Upper lobe of right lung (tissue), 1 donor: Measurements from ENCODE around the gene TYW5. TPM values are rescaled to one million over a fixed set of nuclear protein-coding genes. Genes with fewer than 3 reads are reported as not detected.

Experiments used
- ATAC-seq: fragments of 200-7000 bp; cut with Tn5 transposase; one replicate; pipeline ENCODE4 v1.9.1; 2020; ENCODE audit warnings: mild to moderate bottlenecking, moderate library complexity
- DNase-seq: peaks from one replicate; pipeline ENCODE4 v3.0.0-alpha.2; 2020
- H3K27ac ChIP-seq: fragments of 200-600 bp; one replicate; pipeline ENCODE4 v1.8.0; 2022
- H3K27me3 ChIP-seq: fragments of 200-600 bp; one replicate; pipeline ENCODE4 v1.8.0; 2022; ENCODE audit warnings: mild to moderate bottlenecking
- H3K36me3 ChIP-seq: fragments of 200-600 bp; one replicate; pipeline ENCODE4 v1.8.0; 2022
- H3K4me1 ChIP-seq: fragments of 200-600 bp; one replicate; pipeline ENCODE4 v1.8.0; 2022
- H3K4me3 ChIP-seq: fragments of 200-600 bp; one replicate; pipeline ENCODE4 v1.8.0; 2022; ENCODE audit warnings: mild to moderate bottlenecking
- H3K9me3 ChIP-seq: fragments of 200-600 bp; one replicate; pipeline ENCODE4 v1.8.0; 2022
- intact Hi-C: fragments of 100-400 bp; cut with DNase I; formaldehyde crosslinking; loops from one replicate; pipeline ENCODE4 v1.11.0; 2022
- total RNA-seq: library from RNA; stranded (reverse); fragmentation: NEBNext Ultra II Directional; extraction: Animal tissue kit (Norgen Biotek cat#: 25700); gene quantifications from one replicate; pipeline ENCODE4 v1.2.1, GENCODE V29; 2021
- TF ChIP-seq, protein P1 (sequence below): fragments of 200-600 bp; IDR thresholded peaks from one replicate; pipeline ENCODE4 v1.8.0; 2022; ENCODE audit warnings: antibody characterized with exemption
- donor health status: DM: no; HTN: yes; CAD: no; lungs with severe emphysema.

TYW5 gene
- total RNA-seq, 1 donor from 2014 or later: 7.5 TPM

DNA sequence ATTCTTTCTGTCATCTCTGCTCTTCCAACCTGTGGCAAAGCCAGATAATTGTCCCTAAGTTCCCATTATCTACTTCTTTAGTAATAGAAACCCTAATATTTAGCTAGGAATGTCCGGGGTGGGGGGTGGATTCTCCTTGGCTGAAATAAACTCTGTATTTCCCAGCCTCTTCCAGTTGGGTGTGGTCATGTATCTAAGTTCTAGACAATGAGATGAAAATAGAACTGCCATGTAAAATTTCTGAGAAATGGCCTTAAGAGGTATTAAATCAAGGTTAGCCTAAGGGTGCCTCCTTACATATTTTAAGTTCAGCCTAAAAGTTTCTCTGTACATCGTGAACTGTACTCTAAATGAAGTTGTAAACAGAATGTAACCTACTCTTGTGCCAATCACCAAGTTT lies 39.6 kb upstream of the TYW5 start:
- no peaks in the 10 kb centered on the region for H3K9me3 ChIP-seq
- ATAC-seq (no peak), DNase-seq (no peak)
- no peaks in the 10 kb centered on the region for H3K4me1 ChIP-seq
- TF ChIP-seq, protein P1, sequence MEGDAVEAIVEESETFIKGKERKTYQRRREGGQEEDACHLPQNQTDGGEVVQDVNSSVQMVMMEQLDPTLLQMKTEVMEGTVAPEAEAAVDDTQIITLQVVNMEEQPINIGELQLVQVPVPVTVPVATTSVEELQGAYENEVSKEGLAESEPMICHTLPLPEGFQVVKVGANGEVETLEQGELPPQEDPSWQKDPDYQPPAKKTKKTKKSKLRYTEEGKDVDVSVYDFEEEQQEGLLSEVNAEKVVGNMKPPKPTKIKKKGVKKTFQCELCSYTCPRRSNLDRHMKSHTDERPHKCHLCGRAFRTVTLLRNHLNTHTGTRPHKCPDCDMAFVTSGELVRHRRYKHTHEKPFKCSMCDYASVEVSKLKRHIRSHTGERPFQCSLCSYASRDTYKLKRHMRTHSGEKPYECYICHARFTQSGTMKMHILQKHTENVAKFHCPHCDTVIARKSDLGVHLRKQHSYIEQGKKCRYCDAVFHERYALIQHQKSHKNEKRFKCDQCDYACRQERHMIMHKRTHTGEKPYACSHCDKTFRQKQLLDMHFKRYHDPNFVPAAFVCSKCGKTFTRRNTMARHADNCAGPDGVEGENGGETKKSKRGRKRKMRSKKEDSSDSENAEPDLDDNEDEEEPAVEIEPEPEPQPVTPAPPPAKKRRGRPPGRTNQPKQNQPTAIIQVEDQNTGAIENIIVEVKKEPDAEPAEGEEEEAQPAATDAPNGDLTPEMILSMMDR: no peak
- no peak overlapping the region for H3K27ac ChIP-seq
- H3K27me3 ChIP-seq: no peaks in the 10 kb centered on the region
- no peak overlapping the region for H3K4me3 ChIP-seq
- no peaks in the 10 kb centered on the region for H3K36me3 ChIP-seq
- intact Hi-C loops: no loop called here

DNA sequence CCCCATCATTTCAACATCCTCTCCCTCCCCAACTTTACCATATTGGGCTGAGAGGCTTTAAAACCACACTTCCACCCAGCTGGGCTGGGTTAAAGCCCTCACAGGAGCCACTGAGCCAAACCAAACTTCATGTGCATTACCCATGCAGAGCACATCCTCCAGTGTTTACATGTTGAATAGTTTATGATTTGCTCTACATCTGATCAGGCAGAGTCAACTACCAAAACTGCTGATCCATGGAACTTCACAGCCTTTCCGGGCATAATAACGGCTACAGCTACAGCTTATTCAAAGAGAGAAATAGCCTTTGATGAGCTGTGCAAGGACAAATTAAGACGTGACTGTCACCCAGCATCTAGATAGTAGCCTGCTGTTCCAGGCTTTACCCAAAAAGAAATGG lies 39.1 kb upstream of the TYW5 start:
- DNase-seq (no peak), ATAC-seq (no peak)
- no peaks in the 10 kb centered on the region for H3K4me1 ChIP-seq
- H3K4me3 ChIP-seq: no peak overlapping the region
- intact Hi-C loops: no loop called here
- no peaks in the 10 kb centered on the region for H3K36me3 ChIP-seq
- H3K27ac ChIP-seq: no peak overlapping the region
- no peaks in the 10 kb centered on the region for H3K9me3 ChIP-seq
- TF ChIP-seq, protein P1: no peak
- no peaks in the 10 kb centered on the region for H3K27me3 ChIP-seq

DNA sequence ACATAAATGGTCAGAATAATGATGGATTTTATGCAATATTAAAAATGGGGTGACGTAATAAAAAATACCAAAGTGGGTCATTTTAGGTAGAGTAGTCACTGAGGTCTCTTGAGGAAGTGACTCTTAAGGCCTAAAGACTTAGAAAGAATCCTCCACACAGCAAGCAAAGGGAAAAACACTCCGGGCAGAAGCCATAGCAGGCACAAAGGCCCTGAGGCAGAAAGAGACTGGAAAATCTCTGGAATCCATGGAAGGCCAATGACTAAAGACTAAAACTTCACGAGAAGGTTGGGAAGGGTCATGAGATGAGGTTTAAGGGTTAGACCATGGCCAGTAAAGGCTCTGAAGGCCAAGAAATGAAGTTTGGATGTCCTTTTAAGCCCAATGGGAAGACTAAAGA lies 37.0 kb upstream of the TYW5 start:
- no peaks in the 10 kb centered on the region for H3K9me3 ChIP-seq

DNA sequence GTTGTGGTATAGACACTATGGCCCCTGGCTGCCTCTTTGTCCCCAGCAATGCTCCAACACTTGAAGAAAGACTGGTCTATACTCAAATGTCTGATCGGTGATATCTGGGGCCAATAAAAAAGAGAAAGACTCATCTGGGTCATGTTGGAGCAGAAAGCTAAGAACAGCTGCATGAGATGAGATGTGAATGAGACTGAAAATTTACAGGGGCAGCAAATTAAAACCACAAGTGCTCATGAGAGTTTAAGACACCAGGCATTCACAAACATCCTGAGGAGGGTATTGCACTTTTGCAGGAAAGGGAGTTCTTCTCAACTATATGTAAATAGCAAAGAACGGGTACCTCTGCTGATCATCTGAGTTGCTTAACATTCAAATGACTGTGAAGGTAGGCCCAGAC lies 36.4 kb upstream of the TYW5 start:
- no peak overlapping the region for H3K27ac ChIP-seq
- H3K9me3 ChIP-seq: no peaks in the 10 kb centered on the region
- DNase-seq (no peak), ATAC-seq (no peak)
- intact Hi-C loops: no loop called here
- TF ChIP-seq, protein P1: no peak
- H3K4me1 ChIP-seq: no peaks in the 10 kb centered on the region
- no peaks in the 10 kb centered on the region for H3K36me3 ChIP-seq
- H3K27me3 ChIP-seq: no peaks in the 10 kb centered on the region
- H3K4me3 ChIP-seq: no peak overlapping the region

More for the DNA sequence above, 37.0 kb upstream of the TYW5 start:
- no peaks in the 10 kb centered on the region for H3K36me3 ChIP-seq
- no peak overlapping the region for H3K27ac ChIP-seq
- H3K4me3 ChIP-seq: no peak overlapping the region
- no peaks in the 10 kb centered on the region for H3K4me1 ChIP-seq
- intact Hi-C loops: no loop called here
- H3K27me3 ChIP-seq: no peaks in the 10 kb centered on the region
- DNase-seq (no peak), ATAC-seq (no peak)
- TF ChIP-seq, protein P1: no peak

DNA sequence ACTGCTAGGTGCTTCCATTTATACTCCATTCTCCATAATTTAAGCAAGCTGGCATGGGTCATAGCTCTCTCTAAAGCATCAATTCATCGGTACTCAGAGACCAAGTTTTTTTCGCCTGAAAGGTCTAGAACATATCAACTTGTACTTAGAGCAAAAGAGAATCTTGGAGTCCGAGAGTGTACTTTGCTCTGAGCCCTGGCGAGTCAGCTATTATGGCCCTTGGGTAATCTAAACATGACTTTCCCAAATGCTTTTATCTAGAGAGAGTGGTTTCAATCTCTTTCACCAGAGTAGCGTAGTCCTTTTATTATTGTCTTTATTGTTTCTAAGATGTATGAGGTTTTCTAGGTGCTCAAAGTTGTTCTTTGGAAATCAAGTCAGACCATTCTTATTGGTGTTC lies 34.5 kb upstream of the TYW5 start:
- DNase-seq: no peak
- Histone ChIP-seq H3K9me3 (no peaks in the 10 kb centered on the region), H3K27me3 (no peaks in the 10 kb centered on the region), H3K4me1 (no peaks in the 10 kb centered on the region), H3K4me3 (no peak overlapping the region), H3K27ac (no peak overlapping the region), H3K36me3 (no peaks in the 10 kb centered on the region)
- intact Hi-C loops: no loop called here
- ATAC-seq: no peak
- TF ChIP-seq, protein P1: no peak

DNA sequence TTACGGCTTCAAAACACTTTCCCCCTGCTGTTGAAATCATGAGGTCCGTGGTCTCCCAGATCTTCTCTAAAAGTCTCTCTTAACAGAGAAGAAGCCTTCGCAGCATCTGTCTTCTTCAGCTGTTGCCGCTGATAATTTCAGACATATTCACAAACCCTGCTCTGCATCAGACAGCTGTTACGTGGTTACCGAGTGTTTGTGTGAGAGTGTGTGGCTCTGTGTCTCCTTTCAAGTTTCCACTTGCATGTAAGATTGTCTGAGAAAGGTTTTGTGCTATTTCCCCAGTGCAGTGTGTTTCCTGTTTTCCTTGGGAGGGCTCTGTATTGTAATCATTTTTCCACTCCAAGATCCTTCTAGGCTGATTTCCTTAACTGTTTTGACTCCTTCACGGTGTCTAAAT lies 32.9 kb upstream of the TYW5 start:
- Histone ChIP-seq H3K4me3 (no peak overlapping the region), H3K27ac (no peak overlapping the region), H3K27me3 (no peaks in the 10 kb centered on the region), H3K4me1 (no peaks in the 10 kb centered on the region), H3K9me3 (no peaks in the 10 kb centered on the region), H3K36me3 (no peaks in the 10 kb centered on the region)
- DNase-seq: no peak
- ATAC-seq: no peak
- intact Hi-C loops: no loop called here
- TF ChIP-seq, protein P1: no peak
